Astrocyte of the cerebellum (primary cell): ENCODE data around the gene CASP4.

Experiments used
- DNase-seq: peaks from one replicate; pipeline ENCODE4 v3.0.0-alpha.2; 2011; ENCODE audit warnings: low read depth
- H3K4me3 ChIP-seq: 2 replicates; pipeline ENCODE4 v1.5.1; 2011; ENCODE audit warnings: mild to moderate bottlenecking, low read depth, low read length, moderate library complexity
- in situ Hi-C: cut with HindIII; loops from 2 replicates; pipeline ENCODE4 v1.10.0; 2017; ENCODE audit warnings: low sequenced_read_pairs
- TF ChIP-seq, protein P1 (sequence below): IDR thresholded peaks from 2 replicates; pipeline ENCODE4 v1.5.1; 2012; ENCODE audit warnings: low read length, low read depth, moderate library complexity, mild to moderate bottlenecking; ENCODE audit errors: missing control alignments

Gene CASP4

DNA sequence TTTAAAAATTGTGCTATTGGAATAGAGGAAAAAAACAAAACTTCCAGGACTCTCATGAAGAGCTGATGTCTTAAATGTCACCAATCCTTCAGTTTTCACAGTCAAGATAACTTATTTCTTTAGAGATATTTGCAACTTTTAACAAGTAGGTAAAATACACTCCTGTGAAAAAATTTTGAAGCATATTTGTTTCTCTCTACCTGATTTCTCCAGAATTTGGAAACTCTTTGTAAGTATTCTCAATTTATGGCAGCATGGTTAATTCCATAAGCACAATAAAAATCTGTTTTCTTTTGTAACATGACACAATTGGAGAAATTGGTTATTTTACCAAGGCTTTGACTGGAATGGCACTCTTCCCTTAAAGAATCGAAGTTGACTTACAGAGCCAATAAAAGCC lies 4.1 kb downstream of the CASP4 start:
- in situ Hi-C loops: no loop called here
- no peak overlapping the region for H3K4me3 ChIP-seq
- TF ChIP-seq, protein P1, sequence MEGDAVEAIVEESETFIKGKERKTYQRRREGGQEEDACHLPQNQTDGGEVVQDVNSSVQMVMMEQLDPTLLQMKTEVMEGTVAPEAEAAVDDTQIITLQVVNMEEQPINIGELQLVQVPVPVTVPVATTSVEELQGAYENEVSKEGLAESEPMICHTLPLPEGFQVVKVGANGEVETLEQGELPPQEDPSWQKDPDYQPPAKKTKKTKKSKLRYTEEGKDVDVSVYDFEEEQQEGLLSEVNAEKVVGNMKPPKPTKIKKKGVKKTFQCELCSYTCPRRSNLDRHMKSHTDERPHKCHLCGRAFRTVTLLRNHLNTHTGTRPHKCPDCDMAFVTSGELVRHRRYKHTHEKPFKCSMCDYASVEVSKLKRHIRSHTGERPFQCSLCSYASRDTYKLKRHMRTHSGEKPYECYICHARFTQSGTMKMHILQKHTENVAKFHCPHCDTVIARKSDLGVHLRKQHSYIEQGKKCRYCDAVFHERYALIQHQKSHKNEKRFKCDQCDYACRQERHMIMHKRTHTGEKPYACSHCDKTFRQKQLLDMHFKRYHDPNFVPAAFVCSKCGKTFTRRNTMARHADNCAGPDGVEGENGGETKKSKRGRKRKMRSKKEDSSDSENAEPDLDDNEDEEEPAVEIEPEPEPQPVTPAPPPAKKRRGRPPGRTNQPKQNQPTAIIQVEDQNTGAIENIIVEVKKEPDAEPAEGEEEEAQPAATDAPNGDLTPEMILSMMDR: no peak
- no peak for DNase-seq

- H3K4me3 ChIP-seq: no peak overlapping the region
- in situ Hi-C loops: no loop called here
- TF ChIP-seq, protein P1: no peak
Observed at GRCh38 chr11:104962852-104963251, 5.5 kb downstream of the CASP4 start.

GRCh38 chr11:104957280-104957679 lies 11.1 kb downstream of the CASP4 start:
- TF ChIP-seq, protein P1: no peak
- DNase-seq: no peak
- no peak overlapping the region for H3K4me3 ChIP-seq
- in situ Hi-C loops: no loop called here

More at GRCh38 chr11:104962852-104963251, 5.5 kb downstream of the CASP4 start:
- DNase-seq: no peak

- no peak for DNase-seq
- TF ChIP-seq, protein P1: no peak
- no peak overlapping the region for H3K4me3 ChIP-seq
- in situ Hi-C loops: no loop called here
Observed at GRCh38 chr11:104956528-104956927, 11.8 kb downstream of the CASP4 start.

- H3K4me3 ChIP-seq: no peak overlapping the region
- DNase-seq: peak; percentile 12
- in situ Hi-C loops: no loop called here
- TF ChIP-seq, protein P1: peak; percentile 33
Observed at GRCh38 chr11:104946907-104947306, 21.5 kb downstream of the CASP4 start.

- no peak for DNase-seq
- H3K4me3 ChIP-seq: no peak overlapping the region
- in situ Hi-C loops: no loop called here
- TF ChIP-seq, protein P1: no peak
Observed at GRCh38 chr11:104944076-104944475, 24.3 kb downstream of the CASP4 start.

DNA sequence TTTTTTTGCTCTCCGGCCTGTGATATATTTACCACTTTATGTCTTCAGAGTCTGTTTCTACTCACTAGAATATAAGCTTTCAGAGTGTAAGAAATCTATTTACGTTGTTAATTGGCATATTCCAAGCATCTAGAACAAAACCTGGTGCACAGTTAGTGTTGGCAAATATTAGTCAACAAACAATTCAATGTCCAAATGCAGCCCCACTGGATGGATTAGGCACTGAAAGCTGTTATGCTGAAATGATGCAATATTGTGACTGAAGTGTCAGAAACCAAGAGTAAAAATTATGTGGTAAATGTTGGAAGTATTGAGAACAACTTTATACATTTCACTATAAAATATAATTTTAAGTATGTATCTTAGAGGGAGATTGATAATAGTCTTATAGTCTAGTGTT lies 24.8 kb downstream of the CASP4 start:
- H3K4me3 ChIP-seq: no peak overlapping the region
- no peak for DNase-seq
- TF ChIP-seq, protein P1: no peak
- in situ Hi-C loops: no loop called here
